Measurements from ENCODE around the gene SEMA5A. TPM values are rescaled to one million over a fixed set of nuclear protein-coding genes. Genes with fewer than 3 reads are reported as not detected.

SEMA5A gene
- polyA plus RNA-seq, 1 donor (not counting 4 experiments of a cell fraction or from before 2014, with no cell fraction given), result 0.16 TPM

GRCh38 chr5:9540791-9541190 is 5.1 kb downstream of the SEMA5A start:
- Histone ChIP-seq H3K79me2 (ENCODE audit: control insufficient read depth, insufficient read depth, low read length) (no peaks in the 10 kb centered on the region), H3K9me3 (ENCODE audit: control insufficient read depth, low read depth, low read length) (no peaks in the 10 kb centered on the region), H3K27me3 (ENCODE audit: control insufficient read depth, extremely low read depth, insufficient read depth, low read length) (no peaks in the 10 kb centered on the region), H3K4me1 (ENCODE audit: control insufficient read depth, extremely low read depth, insufficient read depth, low read length) (peaks cover 11% of the 10 kb centered on the region), H3K9me1 (ENCODE audit: control insufficient read depth, extremely low read depth, insufficient read depth, low read length) (no peaks in the 10 kb centered on the region), H4K20me1 (ENCODE audit: control insufficient read depth, extremely low read depth, insufficient read depth, low read length) (no peaks in the 10 kb centered on the region), H3K27ac (ENCODE audit: control insufficient read depth, insufficient read depth, low read length) (no peak overlapping the region), H3K4me3 (ENCODE audit: control insufficient read depth in 2 of 3, extremely low read depth in 1 of 3, insufficient read depth in 2 of 3, low read depth in 1 of 3, low read length in 3 of 3) (no peak overlapping the region), H2AFZ (ENCODE audit: control insufficient read depth, low read length) (no peak overlapping the region), H3K9ac (ENCODE audit: control insufficient read depth, extremely low read depth, insufficient read depth, low read length) (no peak overlapping the region), H3K36me3 (ENCODE audit: control insufficient read depth in 2 of 2, extremely low read depth in 1 of 2, insufficient read depth in 2 of 2, low read length in 2 of 2) (no peaks in the 10 kb centered on the region), H3K4me2 (ENCODE audit: control insufficient read depth, extremely low read depth, insufficient read depth, low read depth, low read length) (no peak overlapping the region)
- DNase-seq (ENCODE audit: low read depth, low spot score), result no peak
- dilution Hi-C loops (cut with MboI; ENCODE audit: extremely low pct_ligation_motif_present, low sequenced_read_pairs), result no loop called here
- TF ChIP-seq EZH2 (IDR thresholded peaks at IDR 0.05; ENCODE audit: low read length), result no peak
- TF ChIP-seq, protein P1, sequence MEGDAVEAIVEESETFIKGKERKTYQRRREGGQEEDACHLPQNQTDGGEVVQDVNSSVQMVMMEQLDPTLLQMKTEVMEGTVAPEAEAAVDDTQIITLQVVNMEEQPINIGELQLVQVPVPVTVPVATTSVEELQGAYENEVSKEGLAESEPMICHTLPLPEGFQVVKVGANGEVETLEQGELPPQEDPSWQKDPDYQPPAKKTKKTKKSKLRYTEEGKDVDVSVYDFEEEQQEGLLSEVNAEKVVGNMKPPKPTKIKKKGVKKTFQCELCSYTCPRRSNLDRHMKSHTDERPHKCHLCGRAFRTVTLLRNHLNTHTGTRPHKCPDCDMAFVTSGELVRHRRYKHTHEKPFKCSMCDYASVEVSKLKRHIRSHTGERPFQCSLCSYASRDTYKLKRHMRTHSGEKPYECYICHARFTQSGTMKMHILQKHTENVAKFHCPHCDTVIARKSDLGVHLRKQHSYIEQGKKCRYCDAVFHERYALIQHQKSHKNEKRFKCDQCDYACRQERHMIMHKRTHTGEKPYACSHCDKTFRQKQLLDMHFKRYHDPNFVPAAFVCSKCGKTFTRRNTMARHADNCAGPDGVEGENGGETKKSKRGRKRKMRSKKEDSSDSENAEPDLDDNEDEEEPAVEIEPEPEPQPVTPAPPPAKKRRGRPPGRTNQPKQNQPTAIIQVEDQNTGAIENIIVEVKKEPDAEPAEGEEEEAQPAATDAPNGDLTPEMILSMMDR (optimal IDR thresholded peaks at IDR 0.05 in 1 of 3, IDR thresholded peaks at IDR 0.05 in 1 of 3, conservative IDR thresholded peaks at IDR 0.05 in 1 of 3; ENCODE audit: extremely low read depth in 1 of 3, insufficient read depth in 2 of 3, low read length in 3 of 3), result no peak
- FAIRE-seq, result no peak

GRCh38 chr5:9538504-9538903 is 7.4 kb downstream of the SEMA5A start:
- no peaks in the 10 kb centered on the region for H3K79me2 ChIP-seq (ENCODE audit: control insufficient read depth, insufficient read depth, low read length)
- no peaks in the 10 kb centered on the region for H3K27me3 ChIP-seq (ENCODE audit: control insufficient read depth, extremely low read depth, insufficient read depth, low read length)
- no peak for FAIRE-seq
- H3K4me2 ChIP-seq (ENCODE audit: control insufficient read depth, extremely low read depth, insufficient read depth, low read depth, low read length), result no peak overlapping the region
- peaks cover 6% of the 10 kb centered on the region for H3K4me1 ChIP-seq (ENCODE audit: control insufficient read depth, extremely low read depth, insufficient read depth, low read length)
- no peak for DNase-seq (ENCODE audit: low read depth, low spot score)
- TF ChIP-seq, protein P1 (optimal IDR thresholded peaks at IDR 0.05 in 1 of 3, IDR thresholded peaks at IDR 0.05 in 1 of 3, conservative IDR thresholded peaks at IDR 0.05 in 1 of 3; ENCODE audit: extremely low read depth in 1 of 3, insufficient read depth in 2 of 3, low read length in 3 of 3), result no peak
- TF ChIP-seq EZH2 (IDR thresholded peaks at IDR 0.05; ENCODE audit: low read length), result no peak
- no peaks in the 10 kb centered on the region for H3K9me3 ChIP-seq (ENCODE audit: control insufficient read depth, low read depth, low read length)
- dilution Hi-C loops (cut with MboI; ENCODE audit: extremely low pct_ligation_motif_present, low sequenced_read_pairs), result no loop called here
- H3K27ac ChIP-seq (ENCODE audit: control insufficient read depth, insufficient read depth, low read length), result no peak overlapping the region
- H3K9ac ChIP-seq (ENCODE audit: control insufficient read depth, extremely low read depth, insufficient read depth, low read length), result no peak overlapping the region
- no peak overlapping the region for H3K4me3 ChIP-seq (ENCODE audit: control insufficient read depth in 2 of 3, extremely low read depth in 1 of 3, insufficient read depth in 2 of 3, low read depth in 1 of 3, low read length in 3 of 3)
- no peaks in the 10 kb centered on the region for H4K20me1 ChIP-seq (ENCODE audit: control insufficient read depth, extremely low read depth, insufficient read depth, low read length)
- no peaks in the 10 kb centered on the region for H3K36me3 ChIP-seq (ENCODE audit: control insufficient read depth in 2 of 2, extremely low read depth in 1 of 2, insufficient read depth in 2 of 2, low read length in 2 of 2)
- H2AFZ ChIP-seq (ENCODE audit: control insufficient read depth, low read length), result no peak overlapping the region
- no peaks in the 10 kb centered on the region for H3K9me1 ChIP-seq (ENCODE audit: control insufficient read depth, extremely low read depth, insufficient read depth, low read length)

Measured in keratinocyte (primary cell).